PC-9 (cell line): ENCODE results near the gene CDH13. TPM values are rescaled to one million over a fixed set of nuclear protein-coding genes. Genes with fewer than 3 reads are reported as not detected.

Experiments
- BruUV-seq: library from RNA; stranded (reverse); fragments of 400-500 nt; replicated peaks from 2 replicates; lab custom pipeline; 2021; lab: Mats Ljungman, UMichigan
- CTCF ChIA-PET: fragments of 300-600 bp; sonication (Branson Sonifier 250); formaldehyde crosslinking; loops from one replicate; lab custom pipeline; 2022; ENCODE audit warnings: antibody characterized with exemption; lab: Charles Lee
- POLR2A ChIA-PET: fragments of 300-600 bp; sonication (Branson Sonifier 250); formaldehyde crosslinking; loops from one replicate; lab custom pipeline; 2022; ENCODE audit warnings: antibody characterized with exemption; ENCODE audit not compliant: unreplicated experiment; lab: Charles Lee
- DNase-seq, 2 experiments: peaks; one replicate each; pipeline versions ENCODE4 v3.0.0 to v3.0.0-alpha.2; 2015 to 2022; ENCODE audit warnings: mixed read lengths in 1 of 2
- H2AFZ ChIP-seq: fragments of 200-600 bp; sonication (generic); 2 replicates; pipeline ENCODE4 v1.8.1; 2017; ENCODE audit warnings: antibody characterized with exemption
- H3F3A ChIP-seq: fragments of 200-600 bp; sonication (generic); 2 replicates; pipeline ENCODE4 v1.8.1; 2017; ENCODE audit warnings: antibody characterized with exemption, mild to moderate bottlenecking, low read depth; ENCODE audit not compliant: insufficient read depth
- H3K27ac ChIP-seq: fragments of 200-600 bp; sonication (generic); 2 replicates; pipeline ENCODE4 v1.6.1; 2016; ENCODE audit warnings: mixed run types
- H3K27me3 ChIP-seq: fragments of 200-600 bp; sonication (generic); 2 replicates; pipeline ENCODE4 v1.6.1; 2016; ENCODE audit warnings: low read depth, mixed run types; ENCODE audit not compliant: insufficient read depth
- H3K36me3 ChIP-seq: fragments of 200-600 bp; sonication (generic); 2 replicates; pipeline ENCODE4 v1.6.1; 2016; ENCODE audit warnings: low read depth, mixed run types
- H3K4me1 ChIP-seq: fragments of 200-600 bp; sonication (generic); replicated peaks from 2 replicates; pipeline ENCODE4 v1.6.1; 2016; ENCODE audit warnings: mixed run types; ENCODE audit not compliant: insufficient read depth
- H3K4me2 ChIP-seq: fragments of 200-600 bp; sonication (generic); 2 replicates; pipeline ENCODE4 v1.6.1; 2017; ENCODE audit warnings: mixed run types
- H3K4me3 ChIP-seq: fragments of 200-600 bp; sonication (generic); 2 replicates; pipeline ENCODE4 v1.6.1; 2016; ENCODE audit warnings: mixed run types
- H3K79me2 ChIP-seq: fragments of 200-600 bp; sonication (generic); 2 replicates; pipeline ENCODE4 v1.6.1; 2017; ENCODE audit warnings: low read depth, mixed run types
- H3K9me2 ChIP-seq: fragments of 200-600 bp; sonication (generic); 2 replicates; pipeline ENCODE4 v1.8.1; 2017; ENCODE audit warnings: mild to moderate bottlenecking; ENCODE audit not compliant: insufficient read depth
- H3K9me3 ChIP-seq: fragments of 200-600 bp; sonication (generic); 2 replicates; pipeline ENCODE4 v1.8.1; 2016; ENCODE audit warnings: low read depth; ENCODE audit not compliant: insufficient read depth
- H4K20me1 ChIP-seq: fragments of 200-600 bp; sonication (generic); 2 replicates; pipeline ENCODE4 v1.8.1; 2017; ENCODE audit not compliant: insufficient read depth
- EZH2 ChIP-seq: fragments of 200-600 bp; sonication (generic); IDR thresholded peaks from 2 replicates; pipeline ENCODE4 v1.8.0; 2017; ENCODE audit warnings: antibody characterized with exemption, low read depth
- intact Hi-C: fragments of 100-400 bp; cut with micrococcal nuclease; formaldehyde crosslinking; loops from one replicate; pipeline ENCODE4 v1.10.0; 2022; ENCODE audit not compliant: unreplicated experiment
- microRNA-seq: library from miRNA; unstranded; fragments of <30 nt; microRNA quantifications from one replicate; pipeline ENCODE4 v1.2.0, GENCODE V29; 2021; ENCODE audit warnings: borderline number of aligned reads, borderline replicate concordance
- total RNA-seq: library from RNA; stranded (reverse); gene quantifications from 2 replicates; pipeline ENCODE4 v1.2.3, GENCODE V29; 2021
- TF ChIP-seq, protein P1 (sequence below): fragments of 200-600 bp; sonication (generic); conservative IDR thresholded peaks from 2 replicates; pipeline ENCODE4 v1.6.1; 2017; ENCODE audit warnings: mixed run types, antibody characterized with exemption, mild to moderate bottlenecking, moderate library complexity

CDH13 gene
- total RNA-seq, 1 experiment from 2014 or later: 0.24 TPM

GRCh38 chr16:83849421-83849820 is 1222.7 kb downstream of the CDH13 start:
- no TSS peak for BruUV-seq

More at GRCh38 chr16:83849421-83849820, 1222.7 kb downstream of the CDH13 start:
- Histone ChIP-seq H3K4me3 (no peak overlapping the region), H3K36me3 (no peaks in the 10 kb centered on the region), H3K9me2 (no peaks in the 10 kb centered on the region), H3K27ac (no peak overlapping the region), H3K27me3 (peaks cover 97% of the 10 kb centered on the region), H3K9me3 (no peaks in the 10 kb centered on the region), H3F3A (no peaks in the 10 kb centered on the region), H2AFZ (no peak overlapping the region), H4K20me1 (no peaks in the 10 kb centered on the region), H3K4me2 (no peak overlapping the region), H3K79me2 (no peaks in the 10 kb centered on the region), H3K4me1 (no peaks in the 10 kb centered on the region)
- TF ChIP-seq, protein P1, sequence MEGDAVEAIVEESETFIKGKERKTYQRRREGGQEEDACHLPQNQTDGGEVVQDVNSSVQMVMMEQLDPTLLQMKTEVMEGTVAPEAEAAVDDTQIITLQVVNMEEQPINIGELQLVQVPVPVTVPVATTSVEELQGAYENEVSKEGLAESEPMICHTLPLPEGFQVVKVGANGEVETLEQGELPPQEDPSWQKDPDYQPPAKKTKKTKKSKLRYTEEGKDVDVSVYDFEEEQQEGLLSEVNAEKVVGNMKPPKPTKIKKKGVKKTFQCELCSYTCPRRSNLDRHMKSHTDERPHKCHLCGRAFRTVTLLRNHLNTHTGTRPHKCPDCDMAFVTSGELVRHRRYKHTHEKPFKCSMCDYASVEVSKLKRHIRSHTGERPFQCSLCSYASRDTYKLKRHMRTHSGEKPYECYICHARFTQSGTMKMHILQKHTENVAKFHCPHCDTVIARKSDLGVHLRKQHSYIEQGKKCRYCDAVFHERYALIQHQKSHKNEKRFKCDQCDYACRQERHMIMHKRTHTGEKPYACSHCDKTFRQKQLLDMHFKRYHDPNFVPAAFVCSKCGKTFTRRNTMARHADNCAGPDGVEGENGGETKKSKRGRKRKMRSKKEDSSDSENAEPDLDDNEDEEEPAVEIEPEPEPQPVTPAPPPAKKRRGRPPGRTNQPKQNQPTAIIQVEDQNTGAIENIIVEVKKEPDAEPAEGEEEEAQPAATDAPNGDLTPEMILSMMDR: no peak
- no peak for TF ChIP-seq EZH2
- ChIA-PET POLR2A (no interaction called here), CTCF (no interaction called here)
- no peak for DNase-seq
- intact Hi-C loops: no loop called here

Small RNA genes lying within 50 kb of the gene (microRNA-seq; reads per million reads assigned to microRNA genes)
- gene MIR3182: not detected
- not detected for gene MIR8058
